CD4-positive, alpha-beta T cell treated with Interleukin-21 for 1 hour (primary cell): ENCODE results near the gene PTPRU.

Experiments
- DNase-seq: peaks from one replicate; pipeline ENCODE4 v3.0.0-alpha.2; 2020

Gene PTPRU

GRCh38 chr1:29342351-29342750 lies 106.0 kb downstream of the PTPRU start:
- DNase-seq = no peak

GRCh38 chr1:29342983-29343382 lies 106.7 kb downstream of the PTPRU start:
- no peak for DNase-seq

- no peak for DNase-seq
Measured at GRCh38 chr1:29343476-29343875, 107.2 kb downstream of the PTPRU start.

- DNase-seq = no peak
Measured at GRCh38 chr1:29343908-29344307, 107.6 kb downstream of the PTPRU start.

GRCh38 chr1:29344336-29344735 lies 108.0 kb downstream of the PTPRU start:
- DNase-seq = no peak

- no peak for DNase-seq
Measured at GRCh38 chr1:29346576-29346975, 110.3 kb downstream of the PTPRU start.

- no peak for DNase-seq
Measured at GRCh38 chr1:29349871-29350491, 113.7 kb downstream of the PTPRU start.

- no peak for DNase-seq
Measured at GRCh38 chr1:29352719-29353420, 116.5 kb downstream of the PTPRU start.

GRCh38 chr1:29354511-29355098 lies 118.3 kb downstream of the PTPRU start:
- no peak for DNase-seq

GRCh38 chr1:29355375-29355774 lies 119.1 kb downstream of the PTPRU start:
- no peak for DNase-seq

- DNase-seq = no peak
Measured at GRCh38 chr1:29356663-29357062, 120.3 kb downstream of the PTPRU start.

GRCh38 chr1:29357452-29357851 lies 121.1 kb downstream of the PTPRU start:
- DNase-seq = no peak

- DNase-seq = no peak
Measured at GRCh38 chr1:29358183-29358582, 121.9 kb downstream of the PTPRU start.

GRCh38 chr1:29360768-29361167 lies 124.4 kb downstream of the PTPRU start:
- no peak for DNase-seq

GRCh38 chr1:29361686-29362085 lies 125.4 kb downstream of the PTPRU start:
- no peak for DNase-seq

GRCh38 chr1:29362116-29362515 lies 125.8 kb downstream of the PTPRU start:
- no peak for DNase-seq

- DNase-seq = no peak
Measured at GRCh38 chr1:29362764-29363163, 126.4 kb downstream of the PTPRU start.

- no peak for DNase-seq
Measured at GRCh38 chr1:29363536-29363935, 127.2 kb downstream of the PTPRU start.

GRCh38 chr1:29364101-29364678 lies 127.9 kb downstream of the PTPRU start:
- DNase-seq = no peak

- DNase-seq = no peak
Measured at GRCh38 chr1:29365906-29366670, 129.8 kb downstream of the PTPRU start.

- DNase-seq = no peak
Measured at GRCh38 chr1:29368936-29369932, 132.9 kb downstream of the PTPRU start.

- no peak for DNase-seq
Measured at GRCh38 chr1:29370067-29370466, 133.7 kb downstream of the PTPRU start.
